ENCODE measurements around the gene TEX51.

The TEX51 gene

GRCh38 chr2:126879348-126880298 lies 19.1 kb upstream of the TEX51 start:
- DNase-seq = no peak

GRCh38 chr2:126880324-126880723 lies 18.4 kb upstream of the TEX51 start:
- no peak for DNase-seq

GRCh38 chr2:126880817-126881216 lies 17.9 kb upstream of the TEX51 start:
- DNase-seq = no peak

GRCh38 chr2:126881591-126881990 lies 17.1 kb upstream of the TEX51 start:
- no peak for DNase-seq

- DNase-seq = no peak
Measured at GRCh38 chr2:126882181-126882580, 16.5 kb upstream of the TEX51 start.

GRCh38 chr2:126882736-126883665 lies 15.7 kb upstream of the TEX51 start:
- no peak for DNase-seq

GRCh38 chr2:126883666-126884040 lies 15.0 kb upstream of the TEX51 start:
- no peak for DNase-seq

- no peak for DNase-seq
Measured at GRCh38 chr2:126884861-126885750, 13.6 kb upstream of the TEX51 start.

GRCh38 chr2:126885751-126886210 lies 12.9 kb upstream of the TEX51 start:
- no peak for DNase-seq

- DNase-seq = no peak
Measured at GRCh38 chr2:126886211-126886915, 12.3 kb upstream of the TEX51 start.

- DNase-seq = no peak
Measured at GRCh38 chr2:126886916-126887280, 11.8 kb upstream of the TEX51 start.

GRCh38 chr2:126887506-126887905 lies 11.2 kb upstream of the TEX51 start:
- DNase-seq = no peak

- no peak for DNase-seq
Measured at GRCh38 chr2:126888046-126888445, 10.6 kb upstream of the TEX51 start.

GRCh38 chr2:126889071-126889470 lies 9.6 kb upstream of the TEX51 start:
- DNase-seq = no peak

- no peak for DNase-seq
Measured at GRCh38 chr2:126889496-126890135, 9.1 kb upstream of the TEX51 start.

GRCh38 chr2:126890136-126890510 lies 8.6 kb upstream of the TEX51 start:
- no peak for DNase-seq

GRCh38 chr2:126890551-126891450 lies 7.9 kb upstream of the TEX51 start:
- DNase-seq = no peak

- no peak for DNase-seq
Measured at GRCh38 chr2:126891681-126892500, 6.8 kb upstream of the TEX51 start.

- DNase-seq = no peak
Measured at GRCh38 chr2:126893153-126893552, 5.5 kb upstream of the TEX51 start.
